BE2C (cell line): ENCODE measurements around the gene RPS27.

Source experiments
- DNase-seq: peaks from one replicate; pipeline ENCODE4 v3.0.0-alpha.2; 2020
- H3K27me3 ChIP-seq: fragments of 250-450 bp; sonication (Bioruptor Pico); 2 replicates; pipeline ENCODE4 v1.5.1; 2020; ENCODE audit warnings: mild to moderate bottlenecking
- H3K36me3 ChIP-seq: fragments of 250-450 bp; sonication (Bioruptor Pico); 2 replicates; pipeline ENCODE4 v1.5.1; 2020; ENCODE audit warnings: mild to moderate bottlenecking
- H3K4me1 ChIP-seq: fragments of 250-450 bp; sonication (Bioruptor Pico); 2 replicates; pipeline ENCODE4 v1.5.1; 2020
- H3K4me3 ChIP-seq: 2 replicates; pipeline ENCODE4 v1.5.1; 2011; ENCODE audit warnings: low read depth, low read length
- H3K9me3 ChIP-seq: fragments of 250-450 bp; sonication (Bioruptor Pico); 2 replicates; pipeline ENCODE4 v1.5.1; 2020
- TF ChIP-seq, protein P1 (sequence below): IDR thresholded peaks from 2 replicates; pipeline ENCODE4 v1.5.1; 2012; ENCODE audit warnings: mild to moderate bottlenecking, low read depth, low read length

The RPS27 gene

DNA sequence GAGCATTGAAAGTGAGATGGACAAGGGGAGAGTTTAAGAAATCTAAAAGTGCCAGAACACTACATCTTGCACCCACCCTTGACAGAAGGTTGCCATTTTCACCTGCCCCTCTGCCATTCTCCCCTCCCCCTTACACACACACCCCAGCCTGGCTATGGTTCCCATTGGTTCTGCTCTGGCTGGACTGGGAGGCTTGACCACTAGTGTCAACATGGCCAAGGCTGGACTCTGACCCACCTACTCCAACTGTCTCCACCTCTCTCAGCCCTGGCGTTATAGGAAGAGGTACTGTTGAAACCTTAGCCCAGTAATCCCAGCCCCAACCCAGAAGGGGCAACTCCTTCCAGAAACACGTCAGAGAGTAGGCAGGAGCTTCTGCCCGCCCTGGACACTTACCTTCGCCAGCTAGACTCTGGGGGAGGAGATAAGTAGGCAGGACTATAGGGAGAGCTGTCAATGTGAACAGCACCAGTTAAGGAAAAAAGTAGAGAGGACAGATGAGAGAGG lies 36.6 kb upstream of the RPS27 start:
- DNase-seq, result no peak
- Histone ChIP-seq H3K27me3 (no peaks in the 10 kb centered on the region), H3K9me3 (no peaks in the 10 kb centered on the region), H3K36me3 (peaks cover 13% of the 10 kb centered on the region), H3K4me1 (peaks cover 8% of the 10 kb centered on the region), H3K4me3 (no peak overlapping the region)
- TF ChIP-seq, protein P1, sequence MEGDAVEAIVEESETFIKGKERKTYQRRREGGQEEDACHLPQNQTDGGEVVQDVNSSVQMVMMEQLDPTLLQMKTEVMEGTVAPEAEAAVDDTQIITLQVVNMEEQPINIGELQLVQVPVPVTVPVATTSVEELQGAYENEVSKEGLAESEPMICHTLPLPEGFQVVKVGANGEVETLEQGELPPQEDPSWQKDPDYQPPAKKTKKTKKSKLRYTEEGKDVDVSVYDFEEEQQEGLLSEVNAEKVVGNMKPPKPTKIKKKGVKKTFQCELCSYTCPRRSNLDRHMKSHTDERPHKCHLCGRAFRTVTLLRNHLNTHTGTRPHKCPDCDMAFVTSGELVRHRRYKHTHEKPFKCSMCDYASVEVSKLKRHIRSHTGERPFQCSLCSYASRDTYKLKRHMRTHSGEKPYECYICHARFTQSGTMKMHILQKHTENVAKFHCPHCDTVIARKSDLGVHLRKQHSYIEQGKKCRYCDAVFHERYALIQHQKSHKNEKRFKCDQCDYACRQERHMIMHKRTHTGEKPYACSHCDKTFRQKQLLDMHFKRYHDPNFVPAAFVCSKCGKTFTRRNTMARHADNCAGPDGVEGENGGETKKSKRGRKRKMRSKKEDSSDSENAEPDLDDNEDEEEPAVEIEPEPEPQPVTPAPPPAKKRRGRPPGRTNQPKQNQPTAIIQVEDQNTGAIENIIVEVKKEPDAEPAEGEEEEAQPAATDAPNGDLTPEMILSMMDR, result no peak

DNA sequence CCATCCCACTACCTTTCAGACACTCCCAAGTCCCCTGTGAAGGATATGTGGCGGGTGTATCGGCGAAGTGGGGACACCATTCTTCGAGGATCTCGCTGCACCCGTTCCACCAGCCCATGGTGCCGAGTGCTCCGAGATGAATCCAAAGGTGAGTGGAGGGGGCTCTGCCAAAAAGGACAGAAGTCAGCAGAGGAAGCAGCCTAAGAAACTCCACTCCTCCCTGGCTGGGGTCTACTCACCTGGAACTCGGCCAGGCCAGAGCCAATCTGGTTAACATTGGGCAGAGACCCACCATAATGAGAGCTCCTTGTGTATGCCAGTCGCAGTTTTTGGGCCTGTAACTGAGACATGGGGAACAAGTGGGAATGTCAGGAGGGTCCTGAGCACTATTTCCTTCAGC lies 35.7 kb upstream of the RPS27 start:
- Histone ChIP-seq H3K27me3 (no peaks in the 10 kb centered on the region), H3K9me3 (no peaks in the 10 kb centered on the region), H3K4me1 (peaks cover 8% of the 10 kb centered on the region), H3K36me3 (peaks cover 13% of the 10 kb centered on the region), H3K4me3 (no peak overlapping the region)
- TF ChIP-seq, protein P1, result no peak
- no peak for DNase-seq

DNA sequence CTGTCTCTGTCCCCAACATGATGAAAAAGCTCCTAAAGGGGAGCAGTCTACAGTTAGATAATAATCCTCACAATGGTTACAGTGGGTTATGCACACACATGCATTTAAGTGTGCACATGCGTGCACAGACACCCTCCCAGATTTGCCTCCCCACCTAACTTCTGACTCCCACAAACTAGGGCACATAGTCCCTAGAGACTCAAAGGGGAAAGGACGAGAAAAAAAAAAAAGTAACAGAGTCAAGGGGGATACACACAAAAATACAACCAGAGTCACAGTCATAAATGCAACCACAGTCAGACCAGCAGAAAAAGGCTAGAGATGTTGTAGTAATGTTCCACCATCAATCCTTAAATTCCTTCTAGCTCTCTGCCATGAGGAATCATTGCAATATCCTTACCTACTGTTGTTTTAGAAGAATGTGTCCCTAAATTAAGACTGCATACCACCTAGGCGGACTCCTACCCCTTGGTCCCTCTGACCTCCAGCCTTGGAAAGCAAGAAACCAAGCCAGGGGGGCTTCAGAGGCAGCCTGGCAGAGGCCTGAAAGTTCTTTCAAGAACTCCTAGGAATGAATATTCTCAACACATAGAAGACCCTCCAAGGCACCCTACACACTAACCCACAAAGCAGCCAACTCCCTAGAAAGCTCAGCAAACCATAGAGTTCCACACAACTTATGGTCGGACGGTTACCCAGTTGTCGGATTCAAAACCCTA lies 33.4 kb upstream of the RPS27 start:
- DNase-seq, result no peak
- Histone ChIP-seq H3K9me3 (no peaks in the 10 kb centered on the region), H3K4me1 (peaks cover 8% of the 10 kb centered on the region), H3K36me3 (peaks cover 10% of the 10 kb centered on the region), H3K4me3 (peak overlapping the region; percentile 92), H3K27me3 (no peaks in the 10 kb centered on the region)
- TF ChIP-seq, protein P1, result no peak

- peaks cover 4% of the 10 kb centered on the region for H3K36me3 ChIP-seq
- H3K27me3 ChIP-seq, result no peaks in the 10 kb centered on the region
- H3K4me1 ChIP-seq, result peaks cover 8% of the 10 kb centered on the region
- no peaks in the 10 kb centered on the region for H3K9me3 ChIP-seq
- peak overlapping the region; percentile 92 for H3K4me3 ChIP-seq
- DNase-seq, result no peak
- TF ChIP-seq, protein P1, result no peak
Measured at GRCh38 chr1:153957744-153958110, 32.8 kb upstream of the RPS27 start.

- Histone ChIP-seq H3K4me3 (peak within 1 kb of the TSS; percentile 92), H3K27me3 (no peaks in the 10 kb centered on the region), H3K4me1 (peaks cover 8% of the 10 kb centered on the region), H3K36me3 (peaks cover 3% of the 10 kb centered on the region), H3K9me3 (no peaks in the 10 kb centered on the region)
- TF ChIP-seq, protein P1, result no peak
- DNase-seq, result peak; percentile 99
Measured at GRCh38 chr1:153958111-153958960, 32.2 kb upstream of the RPS27 start, which contains the start of gene CRTC2. Gene CRTC2 (minus strand): TSS chr1:153958612. CDS start chr1:153958497, 115 bp downstream.

DNA sequence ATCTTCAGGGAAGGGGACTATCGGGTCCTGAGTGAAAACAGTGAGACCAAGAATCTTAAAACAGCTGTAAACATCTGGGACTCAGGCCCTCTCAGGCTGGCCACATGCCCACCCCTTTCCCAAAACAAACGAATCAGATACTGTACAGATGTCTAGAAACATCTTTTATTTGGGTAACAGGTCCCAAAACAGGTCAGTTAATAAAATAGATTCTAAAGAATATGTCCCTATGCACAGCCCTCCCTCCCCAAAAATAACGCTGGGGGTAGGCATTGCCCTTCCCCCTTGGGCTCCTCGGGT lies 31.7 kb upstream of the RPS27 start:
- no peaks in the 10 kb centered on the region for H3K9me3 ChIP-seq
- peaks cover 3% of the 10 kb centered on the region for H3K36me3 ChIP-seq
- H3K27me3 ChIP-seq, result no peaks in the 10 kb centered on the region
- TF ChIP-seq, protein P1, result no peak
- no peak for DNase-seq
- H3K4me3 ChIP-seq, result peak overlapping the region; percentile 92
- H3K4me1 ChIP-seq, result peaks cover 8% of the 10 kb centered on the region
